GM23338 (cell line): ENCODE results near the gene CDK5. TPM values are rescaled to one million over a fixed set of nuclear protein-coding genes. Genes with fewer than 3 reads are reported as not detected.

ENCODE experiments used
- ATAC-seq: fragments of 200-7000 bp; cut with Tn5 transposase; 3 replicates; pipeline ENCODE4 v1.9.1; 2020
- DNase-seq: peaks from one replicate; pipeline ENCODE4 v3.0.0-alpha.2; 2015; ENCODE audit warnings: low spot score
- H2AFZ ChIP-seq: fragments of 200-600 bp; sonication (generic); 2 replicates; pipeline ENCODE4 v1.8.0; 2016; ENCODE audit warnings: antibody characterized with exemption, mild to moderate bottlenecking, moderate library complexity
- H3F3A ChIP-seq: fragments of 200-600 bp; sonication (generic); replicated peaks from 2 replicates; pipeline ENCODE4 v1.8.0; 2017; ENCODE audit warnings: antibody characterized with exemption, mixed run types, low read depth
- H3K27ac ChIP-seq: fragments of 200-600 bp; sonication (generic); 2 replicates; pipeline ENCODE4 v1.6.1; 2016; ENCODE audit warnings: low read depth
- H3K27me3 ChIP-seq: fragments of 200-600 bp; sonication (generic); 2 replicates; pipeline ENCODE4 v1.8.0; 2016; ENCODE audit warnings: mild to moderate bottlenecking, mixed run types, moderate library complexity; ENCODE audit not compliant: insufficient read depth
- H3K36me3 ChIP-seq: fragments of 200-600 bp; sonication (generic); 2 replicates; pipeline ENCODE4 v1.8.0; 2016; ENCODE audit warnings: mild to moderate bottlenecking; ENCODE audit not compliant: insufficient read depth
- H3K4me1 ChIP-seq: fragments of 200-600 bp; sonication (generic); 2 replicates; pipeline ENCODE4 v1.8.0; 2016; ENCODE audit warnings: mild to moderate bottlenecking, moderate library complexity; ENCODE audit not compliant: insufficient read depth
- H3K4me2 ChIP-seq: fragments of 200-600 bp; sonication (generic); 2 replicates; pipeline ENCODE4 v1.7.1; 2017; ENCODE audit warnings: mixed run types
- H3K4me3 ChIP-seq: fragments of 200-600 bp; sonication (generic); 2 replicates; pipeline ENCODE4 v1.6.1; 2016; ENCODE audit warnings: mixed run types
- H3K79me2 ChIP-seq: fragments of 200-600 bp; sonication (generic); replicated peaks from 2 replicates; pipeline ENCODE4 v1.8.0; 2017; ENCODE audit warnings: mild to moderate bottlenecking; ENCODE audit not compliant: insufficient read depth
- H3K9me2 ChIP-seq: fragments of 200-600 bp; sonication (generic); 2 replicates; pipeline ENCODE4 v1.8.0; 2017; ENCODE audit not compliant: insufficient read depth
- H4K20me1 ChIP-seq: fragments of 200-600 bp; sonication (generic); replicated peaks from 2 replicates; pipeline ENCODE4 v1.8.0; 2017; ENCODE audit warnings: mild to moderate bottlenecking; ENCODE audit not compliant: insufficient read depth
- H3K27ac Mint-ChIP-seq: 2 replicates; pipeline ENCODE4 v1.8.0; 2020; ENCODE audit warnings: inconsistent platforms, mild to moderate bottlenecking, moderate library complexity, mixed read lengths
- H3K27me3 Mint-ChIP-seq: 3 replicates; pipeline ENCODE4 v1.8.0; 2022; ENCODE audit warnings: low read depth, mild to moderate bottlenecking, moderate library complexity, mixed read lengths, inconsistent platforms; ENCODE audit not compliant: insufficient read depth, poor library complexity
- H3K36me3 Mint-ChIP-seq: 3 replicates; pipeline ENCODE4 v1.8.0; 2021; ENCODE audit warnings: low read depth, mild to moderate bottlenecking, inconsistent platforms, moderate library complexity, mixed read lengths
- H3K4me1 Mint-ChIP-seq: 3 replicates; pipeline ENCODE4 v1.8.0; 2020; ENCODE audit warnings: mild to moderate bottlenecking, inconsistent platforms, mixed read lengths
- H3K4me3 Mint-ChIP-seq: 3 replicates; pipeline ENCODE4 v1.8.0; 2021; ENCODE audit warnings: moderate library complexity, mild to moderate bottlenecking, inconsistent platforms, mixed read lengths
- H3K9me3 Mint-ChIP-seq: 3 replicates; pipeline ENCODE4 v1.8.0; 2020; ENCODE audit warnings: moderate library complexity, mild to moderate bottlenecking, inconsistent platforms, mixed read lengths
- CREB1 ChIP-seq: fragments of 250-450 bp; sonication (Bioruptor Pico); IDR thresholded peaks from 2 replicates; pipeline ENCODE4 v1.5.0; 2020; ENCODE audit warnings: low read depth, mild to moderate bottlenecking, moderate library complexity
- EZH2phosphoT487 ChIP-seq: fragments of 200-600 bp; sonication (generic); IDR thresholded peaks from one replicate; pipeline ENCODE4 v1.8.1; 2018; ENCODE audit warnings: antibody characterized with exemption; ENCODE audit not compliant: unreplicated experiment
- POLR2AphosphoS5 ChIP-seq: IDR thresholded peaks from 2 replicates; pipeline ENCODE4 v1.6.1; 2016; ENCODE audit warnings: antibody characterized with exemption, low read depth
- STAT1 ChIP-seq: IDR thresholded peaks from one replicate; pipeline ENCODE4 v1.6.1; 2016; ENCODE audit warnings: antibody characterized with exemption; ENCODE audit not compliant: unreplicated experiment
- ZNF114 ChIP-seq: fragments of 250-450 bp; sonication (Bioruptor Pico); IDR thresholded peaks from 2 replicates; pipeline ENCODE4 v1.5.0; 2020; ENCODE audit warnings: mild to moderate bottlenecking, moderate library complexity
- ZNF331 ChIP-seq: fragments of 250-450 bp; sonication (Bioruptor Pico); IDR thresholded peaks from 2 replicates; pipeline ENCODE4 v1.5.0; 2020; ENCODE audit warnings: low read depth, mild to moderate bottlenecking, moderate library complexity
- polyA plus RNA-seq: library from polyadenylated mRNA; unstranded; fragments of >200 nt; fragmentation: Nextera tagmentation; extraction: Ambion mirVana; gene quantifications from 2 replicates; pipeline ENCODE4 v1.2.1, GENCODE V29; 2016
- total RNA-seq: library from RNA; depleted of rRNA; stranded (reverse); fragments of >200 nt; shearing (Covaris generic); gene quantifications from 2 replicates; pipeline ENCODE4 v1.2.3, GENCODE V29; 2014
- TF ChIP-seq, protein P1 (sequence below): IDR thresholded peaks from one replicate; pipeline ENCODE4 v1.6.1; 2018; ENCODE audit warnings: antibody characterized with exemption; ENCODE audit not compliant: unreplicated experiment

Gene CDK5
- total and polyA plus RNA-seq, 2 experiments from 2014 or later = 19.8 to 27.1 TPM

DNA sequence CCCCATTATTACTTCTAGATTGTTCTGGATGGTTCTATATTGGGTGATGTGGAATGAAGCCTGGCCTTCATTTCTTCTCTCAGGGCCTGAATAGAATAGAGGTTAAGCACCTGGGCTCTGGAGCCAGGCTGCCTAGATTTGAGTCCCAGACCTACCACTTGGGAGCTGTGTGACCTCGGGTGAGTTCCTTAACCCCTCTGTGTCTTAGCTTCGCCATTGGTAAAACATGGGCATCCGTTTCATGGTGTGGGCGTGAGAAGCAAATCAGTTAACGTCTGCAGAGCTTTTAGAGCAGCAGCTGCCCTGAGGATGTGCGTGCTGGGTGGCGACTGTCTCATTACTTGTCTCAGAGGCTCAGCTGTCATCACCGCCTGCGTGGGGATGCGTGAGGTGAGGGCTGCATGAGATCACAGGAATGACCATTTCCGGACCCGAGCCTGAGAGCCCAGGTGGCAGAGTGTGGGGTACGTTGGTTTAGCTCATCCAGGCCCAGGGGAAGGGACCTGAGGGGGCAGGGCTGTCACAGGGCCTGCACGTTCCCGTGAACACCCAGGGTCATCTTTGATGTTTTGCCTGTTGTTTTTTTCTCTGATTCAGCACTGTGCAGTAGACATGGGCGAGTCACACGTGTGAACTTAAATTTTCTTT, 38.3 kb upstream of the CDK5 start:
- Histone ChIP-seq H3K4me1 (peaks cover 12% of the 10 kb centered on the region), H3K79me2 (peaks cover 97% of the 10 kb centered on the region), H3K27ac (no peak overlapping the region), H3K36me3 (no peaks in the 10 kb centered on the region), H3K4me2 (no peak overlapping the region), H3K9me2 (no peaks in the 10 kb centered on the region), H4K20me1 (peaks cover 52% of the 10 kb centered on the region), H3K27me3 (no peaks in the 10 kb centered on the region), H3K4me3 (no peak overlapping the region), H2AFZ (no peak overlapping the region), H3F3A (0 out of 2 replicates have a peak, but pooled peaks cover 2% of the 10 kb centered on the region)
- ATAC-seq (no peak), DNase-seq (no peak)
- Mint-ChIP-seq H3K9me3 (no peaks in the 10 kb centered on the region; the same call in 2 of the 3 replicates), H3K27me3 (peaks cover 12% of the 10 kb centered on the region), H3K4me3 (no peak overlapping the region), H3K36me3 (peaks cover 14% of the 10 kb centered on the region; the same call in 2 of the 3 replicates), H3K4me1 (peaks cover 25% of the 10 kb centered on the region), H3K27ac (no peak overlapping the region)
- no peak for TF ChIP-seq STAT1
- no peak for TF ChIP-seq CREB1 (CRISPR knock-in tag)
- TF ChIP-seq ZNF331 (CRISPR knock-in tag) = no peak
- TF ChIP-seq EZH2phosphoT487 = no peak
- no peak for TF ChIP-seq ZNF114 (CRISPR knock-in tag)

DNA sequence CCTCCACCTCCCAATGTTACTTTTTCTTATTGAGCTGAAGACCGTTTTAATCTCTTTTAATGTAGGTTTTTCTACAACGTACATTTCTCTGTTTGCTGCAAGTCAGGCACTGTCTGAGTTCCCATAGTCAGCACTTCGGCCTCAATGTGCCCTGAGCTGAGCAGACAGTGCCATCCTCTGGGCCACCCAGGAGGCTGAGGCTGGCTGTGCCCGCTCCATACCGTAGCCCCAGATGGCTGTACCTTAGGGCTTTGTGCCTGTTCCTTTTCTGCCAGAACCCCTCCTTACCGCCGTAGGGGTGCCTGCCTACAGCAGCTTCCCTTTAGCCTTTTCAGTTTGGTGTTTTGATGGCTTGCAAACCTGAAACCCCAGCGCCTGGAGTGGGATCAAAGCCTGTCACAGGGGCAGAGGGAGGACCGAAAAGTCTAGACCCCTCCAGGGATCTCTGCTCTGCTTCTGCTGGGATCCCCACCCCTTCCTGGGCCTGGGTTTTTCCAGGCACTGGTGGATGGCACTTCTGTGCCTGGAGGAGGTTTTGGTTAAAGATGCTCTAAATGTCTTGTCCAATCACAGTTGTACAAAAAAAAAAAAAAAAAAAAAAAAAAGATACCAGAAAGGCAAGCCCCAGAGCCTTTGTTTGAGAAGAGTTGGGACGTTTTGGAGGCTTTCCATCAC, 37.6 kb upstream of the CDK5 start:
- H3K9me2 ChIP-seq = no peaks in the 10 kb centered on the region
- Mint-ChIP-seq H3K36me3 (peaks cover 17% of the 10 kb centered on the region; the same call in 2 of the 3 replicates), H3K27ac (no peak overlapping the region), H3K27me3 (peaks cover 13% of the 10 kb centered on the region), H3K4me3 (no peak overlapping the region), H3K9me3 (no peaks in the 10 kb centered on the region; the same call in 2 of the 3 replicates), H3K4me1 (peaks cover 24% of the 10 kb centered on the region)
- peaks cover 2% of the 10 kb centered on the region; the same call in 1 of the 2 replicates for H3K27me3 ChIP-seq
- DNase-seq (no peak), ATAC-seq (no peak)
- no peak overlapping the region for H3K4me3 ChIP-seq
- H3K4me1 ChIP-seq = peaks cover 11% of the 10 kb centered on the region
- TF ChIP-seq POLR2AphosphoS5 (no peak), EZH2phosphoT487 (no peak)
- H2AFZ ChIP-seq = no peak overlapping the region
- H3K36me3 ChIP-seq = no peaks in the 10 kb centered on the region
- no peak overlapping the region for H3K27ac ChIP-seq
- H3K4me2 ChIP-seq = no peak overlapping the region
- H4K20me1 ChIP-seq = peaks cover 56% of the 10 kb centered on the region
- peaks cover 99% of the 10 kb centered on the region for H3K79me2 ChIP-seq
- 0 out of 2 replicates have a peak, but pooled peaks cover 2% of the 10 kb centered on the region for H3F3A ChIP-seq

DNA sequence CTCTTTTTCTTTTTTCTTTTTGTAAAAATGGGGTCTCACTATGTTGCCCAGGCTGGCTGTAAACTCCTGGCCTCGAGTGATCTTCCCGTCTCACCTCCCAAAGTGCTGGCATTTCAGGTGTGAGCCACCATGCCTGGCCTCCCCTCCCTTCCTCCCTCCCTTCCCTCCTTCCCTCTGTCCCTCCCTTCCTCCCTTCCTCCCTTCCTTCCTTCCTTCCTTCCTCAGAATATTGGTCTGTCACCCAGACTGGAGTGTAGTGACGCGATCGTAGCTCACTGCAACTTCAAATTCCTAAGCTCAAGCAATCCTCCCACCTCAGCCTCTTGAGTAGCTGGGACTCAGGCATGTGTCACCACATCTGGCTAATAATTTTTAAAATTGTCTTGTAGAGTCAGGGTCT, 37.0 kb upstream of the CDK5 start:
- Mint-ChIP-seq H3K36me3 (peaks cover 18% of the 10 kb centered on the region), H3K4me3 (no peak overlapping the region), H3K27ac (no peak overlapping the region), H3K9me3 (no peaks in the 10 kb centered on the region; the same call in 2 of the 3 replicates), H3K27me3 (peaks cover 13% of the 10 kb centered on the region), H3K4me1 (peaks cover 24% of the 10 kb centered on the region)
- no peak overlapping the region for H2AFZ ChIP-seq
- H3K4me3 ChIP-seq = no peak overlapping the region
- H3F3A ChIP-seq = 0 out of 2 replicates have a peak, but pooled peaks cover 2% of the 10 kb centered on the region
- H3K27me3 ChIP-seq = peaks cover 5% of the 10 kb centered on the region
- H3K27ac ChIP-seq = no peak overlapping the region
- DNase-seq = no peak
- H3K79me2 ChIP-seq = peaks cover 99% of the 10 kb centered on the region
- no peaks in the 10 kb centered on the region for H3K9me2 ChIP-seq
- H3K4me2 ChIP-seq = no peak overlapping the region
- ATAC-seq = no peak
- peaks cover 58% of the 10 kb centered on the region for H4K20me1 ChIP-seq
- no peaks in the 10 kb centered on the region for H3K36me3 ChIP-seq
- TF ChIP-seq STAT1 (no peak), ZNF331 (CRISPR knock-in tag) (no peak)
- TF ChIP-seq, protein P1, sequence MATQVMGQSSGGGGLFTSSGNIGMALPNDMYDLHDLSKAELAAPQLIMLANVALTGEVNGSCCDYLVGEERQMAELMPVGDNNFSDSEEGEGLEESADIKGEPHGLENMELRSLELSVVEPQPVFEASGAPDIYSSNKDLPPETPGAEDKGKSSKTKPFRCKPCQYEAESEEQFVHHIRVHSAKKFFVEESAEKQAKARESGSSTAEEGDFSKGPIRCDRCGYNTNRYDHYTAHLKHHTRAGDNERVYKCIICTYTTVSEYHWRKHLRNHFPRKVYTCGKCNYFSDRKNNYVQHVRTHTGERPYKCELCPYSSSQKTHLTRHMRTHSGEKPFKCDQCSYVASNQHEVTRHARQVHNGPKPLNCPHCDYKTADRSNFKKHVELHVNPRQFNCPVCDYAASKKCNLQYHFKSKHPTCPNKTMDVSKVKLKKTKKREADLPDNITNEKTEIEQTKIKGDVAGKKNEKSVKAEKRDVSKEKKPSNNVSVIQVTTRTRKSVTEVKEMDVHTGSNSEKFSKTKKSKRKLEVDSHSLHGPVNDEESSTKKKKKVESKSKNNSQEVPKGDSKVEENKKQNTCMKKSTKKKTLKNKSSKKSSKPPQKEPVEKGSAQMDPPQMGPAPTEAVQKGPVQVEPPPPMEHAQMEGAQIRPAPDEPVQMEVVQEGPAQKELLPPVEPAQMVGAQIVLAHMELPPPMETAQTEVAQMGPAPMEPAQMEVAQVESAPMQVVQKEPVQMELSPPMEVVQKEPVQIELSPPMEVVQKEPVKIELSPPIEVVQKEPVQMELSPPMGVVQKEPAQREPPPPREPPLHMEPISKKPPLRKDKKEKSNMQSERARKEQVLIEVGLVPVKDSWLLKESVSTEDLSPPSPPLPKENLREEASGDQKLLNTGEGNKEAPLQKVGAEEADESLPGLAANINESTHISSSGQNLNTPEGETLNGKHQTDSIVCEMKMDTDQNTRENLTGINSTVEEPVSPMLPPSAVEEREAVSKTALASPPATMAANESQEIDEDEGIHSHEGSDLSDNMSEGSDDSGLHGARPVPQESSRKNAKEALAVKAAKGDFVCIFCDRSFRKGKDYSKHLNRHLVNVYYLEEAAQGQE = no peak
- H3K4me1 ChIP-seq = peaks cover 5% of the 10 kb centered on the region
